Breast epithelium (tissue), 3 donors: ENCODE results near the gene GP1BB.

ENCODE experiments used
- CTCF ChIP-seq, 3 donors: fragments of 450-650 bp; IDR thresholded peaks; one replicate each; pipeline ENCODE4 v1.5.1; 2016 to 2017; ENCODE audit warnings: antibody characterized with exemption in 3 of 3, mild to moderate bottlenecking in 3 of 3, moderate library complexity in 3 of 3
- POLR2A ChIP-seq: fragments of 450-650 bp; IDR thresholded peaks from one replicate; pipeline ENCODE4 v1.6.1; 2016; ENCODE audit warnings: antibody characterized with exemption, mild to moderate bottlenecking, moderate library complexity

GRCh38 chr22:19740586-19740985 lies 17.2 kb downstream of the GP1BB start:
- TF ChIP-seq CTCF (IDR thresholded peaks at IDR 0.05) (no peak), POLR2A (no peak)
